Activated B cell treated with CpG ODN at 0.5 μM for 24 hours (primary cell): ENCODE measurements around the gene COG7. TPM values are rescaled to one million over a fixed set of nuclear protein-coding genes. Genes with fewer than 3 reads are reported as not detected.
"Not testable (repeated sequence)": the region's sequence is repeated elsewhere in the genome, so short reads cannot be mapped to it uniquely, and the experiment has no call there.

ENCODE experiments used
- ATAC-seq: fragments of 200-7000 bp; cut with Tn5 transposase; one replicate; pipeline ENCODE4 v1.10.0; 2021; ENCODE audit warnings: low read depth, mild to moderate bottlenecking, moderate library complexity
- CTCF ChIA-PET: fragments of 350-600 bp; sonication (Branson Sonifier 250); formaldehyde crosslinking; loops from one replicate; lab custom pipeline; 2021; ENCODE audit warnings: antibody characterized with exemption; lab: Charles Lee
- POLR2A ChIA-PET: fragments of 350-600 bp; sonication (Branson Sonifier 250); formaldehyde crosslinking; loops from one replicate; lab custom pipeline; 2021; ENCODE audit warnings: antibody characterized with exemption; lab: Charles Lee
- DNase-seq: peaks from one replicate; pipeline ENCODE4 v3.0.0; 2022
- H3K27ac Mint-ChIP-seq: one replicate; pipeline ENCODE4 v1.8.0; 2020; ENCODE audit warnings: mixed read lengths
- H3K27me3 Mint-ChIP-seq: one replicate; pipeline ENCODE4 v1.8.0; 2021; ENCODE audit warnings: mixed read lengths
- H3K36me3 Mint-ChIP-seq: one replicate; pipeline ENCODE4 v1.8.0; 2021; ENCODE audit warnings: low read depth, mixed read lengths
- H3K4me1 Mint-ChIP-seq: one replicate; pipeline ENCODE4 v1.8.0; 2021; ENCODE audit warnings: mixed read lengths
- H3K4me3 Mint-ChIP-seq: one replicate; pipeline ENCODE4 v1.8.0; 2020; ENCODE audit warnings: mild to moderate bottlenecking, mixed read lengths
- H3K9me3 Mint-ChIP-seq: one replicate; pipeline ENCODE4 v1.8.0; 2020; ENCODE audit warnings: mixed read lengths
- CTCF ChIP-seq: fragments of 200-600 bp; IDR thresholded peaks from one replicate; pipeline ENCODE4 v1.8.0; 2022; ENCODE audit warnings: antibody characterized with exemption, mild to moderate bottlenecking
- intact Hi-C: fragments of 100-400 bp; cut with micrococcal nuclease; formaldehyde crosslinking; loops from one replicate; pipeline ENCODE4 v1.15.1; 2024
- total RNA-seq: library from RNA; stranded (reverse); gene quantifications from 2 replicates; pipeline ENCODE4 v1.2.3, GENCODE V29; 2022

Gene COG7
- total RNA-seq, 1 donor from 2014 or later, result 20.2 TPM

GRCh38 chr16:23453338-23454052 lies 506 bp upstream of the COG7 start:
- ChIA-PET CTCF (interaction anchor here (1.7 to 2.4 kb wide), 2 partner anchors 18 to 144 kb away, joined by 5 to 18 read pairs; no protein-coding TSS in a partner anchor), POLR2A (interaction anchor here (0.6 to 1.6 kb wide), 4 partner anchors 13 to 104 kb away, joined by 3 to 4 read pairs (median 4); partner anchors contain the start of genes GGA2 and UBFD1)
- Mint-ChIP-seq H3K36me3 (peaks cover 5% of the 10 kb centered on the region), H3K4me3 (peak overlapping the region; percentile 93), H3K9me3 (no peaks in the 10 kb centered on the region), H3K27me3 (no peaks in the 10 kb centered on the region), H3K4me1 (peaks cover 20% of the 10 kb centered on the region), H3K27ac (peak overlapping the region; percentile 83)
- no peak for TF ChIP-seq CTCF
- ATAC-seq (no peak), DNase-seq (no peak)
- intact Hi-C loops, result loop anchor here (1.0 to 5.0 kb wide), 5 partner anchors 54 to 304 kb away; partner anchors contain the start of genes EARS2, NDUFAB1, UBFD1 and USP31

- TF ChIP-seq CTCF, result no peak
- Mint-ChIP-seq H3K9me3 (no peaks in the 10 kb centered on the region), H3K4me3 (peak overlapping the region; percentile 93), H3K27me3 (no peaks in the 10 kb centered on the region), H3K4me1 (peaks cover 20% of the 10 kb centered on the region), H3K36me3 (peaks cover 8% of the 10 kb centered on the region), H3K27ac (peak overlapping the region; percentile 83)
- intact Hi-C loops, result loop anchor here (2.0 to 5.0 kb wide), 3 partner anchors 55 to 145 kb away; partner anchors contain the start of gene NDUFAB1
- POLR2A ChIA-PET, result interaction anchor here (1.0 to 1.6 kb wide), 2 partner anchors 14 to 54 kb away, joined by 3 to 4 read pairs; no protein-coding TSS in a partner anchor
- no peak for DNase-seq
- CTCF ChIA-PET, result interaction anchor here (1.7 to 2.4 kb wide), 2 partner anchors 17 to 145 kb away, joined by 5 to 18 read pairs; no protein-coding TSS in a partner anchor
- no peak for ATAC-seq
Measured at GRCh38 chr16:23452221-23452571, 793 bp downstream of the COG7 start.

GRCh38 chr16:23448392-23448791 lies 4.6 kb downstream of the COG7 start:
- POLR2A ChIA-PET, result no interaction called here
- intact Hi-C loops, result no loop called here
- Mint-ChIP-seq H3K4me3 (no peak overlapping the region), H3K36me3 (peaks cover 31% of the 10 kb centered on the region), H3K4me1 (peaks cover 18% of the 10 kb centered on the region), H3K27me3 (no peaks in the 10 kb centered on the region), H3K27ac (no peak overlapping the region), H3K9me3 (no peaks in the 10 kb centered on the region)
- no peak for TF ChIP-seq CTCF
- CTCF ChIA-PET, result no interaction called here
- no peak for ATAC-seq
- no peak for DNase-seq

DNA sequence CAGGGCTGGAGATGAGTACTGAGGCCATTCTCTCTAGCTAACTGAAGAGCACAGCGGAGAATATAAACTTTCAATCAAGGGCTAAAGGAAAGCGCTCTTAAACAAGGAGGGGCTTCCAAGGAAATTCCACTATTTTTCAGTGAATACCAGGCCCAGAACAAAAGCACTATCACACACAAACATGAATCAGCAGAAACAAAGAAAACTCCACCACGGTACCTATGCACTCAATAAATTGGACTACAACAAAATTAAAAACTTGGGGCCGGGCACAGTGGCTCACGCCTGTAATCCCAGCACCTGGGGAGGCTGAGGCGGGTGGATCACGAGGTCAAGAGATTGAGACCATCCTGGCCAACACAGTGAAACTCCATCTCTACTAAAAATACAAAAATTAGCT lies 15.4 kb downstream of the COG7 start:
- H3K9me3 Mint-ChIP-seq, POLR2A ChIA-PET, H3K4me1 Mint-ChIP-seq, H3K4me3 Mint-ChIP-seq, H3K27me3 Mint-ChIP-seq, ATAC-seq, DNase-seq, H3K27ac Mint-ChIP-seq: not testable (repeated sequence)
- intact Hi-C loops, result loop anchor here (10.0 kb wide), 1 partner anchor 1733 kb away; no protein-coding TSS in a partner anchor
- H3K36me3 Mint-ChIP-seq, result peaks cover 66% of the 10 kb centered on the region
- CTCF ChIA-PET, result interaction anchor here (1.0 to 5.2 kb wide), 2 partner anchors 159 to 255 kb away, joined by 6 to 64 read pairs; partner anchors contain the start of genes NDUFAB1 and SCNN1G

DNA sequence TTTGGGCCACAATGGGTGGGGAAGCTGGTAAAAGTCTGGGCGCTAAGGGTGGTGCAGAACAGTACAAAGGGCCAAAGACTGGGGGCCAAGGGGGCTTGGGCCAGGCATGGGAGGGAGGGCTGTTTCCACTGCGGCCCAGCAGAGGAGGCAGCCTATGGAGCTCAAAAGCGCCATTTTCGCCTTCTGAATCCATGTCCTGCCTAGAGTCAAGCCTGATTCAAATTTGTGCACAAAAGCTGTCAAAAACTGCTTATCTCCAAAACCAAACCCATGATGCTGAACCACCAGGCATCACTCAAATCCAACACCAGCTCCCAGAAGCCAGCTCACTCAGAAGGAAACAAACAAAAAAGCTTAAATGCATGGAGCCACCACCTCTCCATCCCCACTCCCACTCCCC lies 16.0 kb downstream of the COG7 start:
- H3K4me1 Mint-ChIP-seq, result peaks cover 8% of the 10 kb centered on the region
- ChIA-PET POLR2A (interaction anchor here (1.3 kb wide), 1 partner anchor 120 kb away, joined by 3 read pairs; the partner anchor contains the start of genes EARS2 and UBFD1), CTCF (interaction anchor here (1.0 to 5.2 kb wide), 2 partner anchors 160 to 255 kb away, joined by 6 to 64 read pairs; partner anchors contain the start of genes NDUFAB1 and SCNN1G)
- no peak overlapping the region for H3K4me3 Mint-ChIP-seq
- H3K9me3 Mint-ChIP-seq, result no peaks in the 10 kb centered on the region
- intact Hi-C loops, result loop anchor here (10.0 kb wide), 1 partner anchor 1732 kb away; no protein-coding TSS in a partner anchor
- H3K27me3 Mint-ChIP-seq, result no peaks in the 10 kb centered on the region
- no peak for ATAC-seq
- no peak for TF ChIP-seq CTCF
- peaks cover 65% of the 10 kb centered on the region for H3K36me3 Mint-ChIP-seq
- H3K27ac Mint-ChIP-seq, result no peak overlapping the region
- no peak for DNase-seq
